ENCODE results near the gene TUBA4A. TPM values are rescaled to one million over a fixed set of nuclear protein-coding genes. Genes with fewer than 3 reads are reported as not detected.

The TUBA4A gene
- total and polyA plus RNA-seq, 2 experiments from 2014 or later: 44.3 to 77.7 TPM

GRCh38 chr2:219214786-219215185, 38.9 kb downstream of the TUBA4A start:
- Mint-ChIP-seq H3K27me3 (ENCODE audit: insufficient read depth, low read depth, poor library complexity) (peaks cover 16% of the 10 kb centered on the region), H3K4me1 (peaks cover 21% of the 10 kb centered on the region), H3K36me3 (ENCODE audit: low read depth) (peaks cover 60% of the 10 kb centered on the region), H3K4me3 (no peak overlapping the region), H3K9me3 (no peaks in the 10 kb centered on the region), H3K27ac (no peak overlapping the region)
- Histone ChIP-seq H3K4me2 (no peak overlapping the region), H3K4me1 (ENCODE audit: insufficient read depth) (peaks cover 17% of the 10 kb centered on the region), H3K9me2 (ENCODE audit: insufficient read depth) (no peaks in the 10 kb centered on the region), H3K27me3 (ENCODE audit: insufficient read depth) (no peaks in the 10 kb centered on the region), H3K79me2 (replicated peaks; ENCODE audit: insufficient read depth) (no peaks in the 10 kb centered on the region), H3K36me3 (ENCODE audit: insufficient read depth) (no peaks in the 10 kb centered on the region; the same call in 1 of the 2 replicates), H4K20me1 (replicated peaks; ENCODE audit: insufficient read depth) (no peaks in the 10 kb centered on the region), H3K27ac (ENCODE audit: low read depth) (no peak overlapping the region), H3F3A (replicated peaks; ENCODE audit: low read depth) (peaks cover 7% of the 10 kb centered on the region; the same call in 1 of the 2 replicates), H2AFZ (no peak overlapping the region), H3K4me3 (no peak overlapping the region)
- DNase-seq (ENCODE audit: low spot score) (no peak), ATAC-seq (no peak)
- no peak for TF ChIP-seq ZNF114 (CRISPR knock-in tag; IDR thresholded peaks at IDR 0.05)
- TF ChIP-seq NANOG (IDR thresholded peaks at IDR 0.05; ENCODE audit: borderline replicate concordance): no peak
- no peak for TF ChIP-seq REST (IDR thresholded peaks at IDR 0.05; ENCODE audit: unreplicated experiment)
- no peak for TF ChIP-seq STAT1 (IDR thresholded peaks at IDR 0.05; ENCODE audit: unreplicated experiment)
- no peak for TF ChIP-seq EZH2phosphoT487 (IDR thresholded peaks at IDR 0.05; ENCODE audit: unreplicated experiment)
- TF ChIP-seq CTCF (conservative IDR thresholded peaks at IDR 0.05; ENCODE audit: low read depth in 2 of 2): no peak
- TF ChIP-seq CREB1 (CRISPR knock-in tag; IDR thresholded peaks at IDR 0.05; ENCODE audit: low read depth): no peak
- TF ChIP-seq ETS1 (IDR thresholded peaks at IDR 0.05): no peak
- TF ChIP-seq JUNB (IDR thresholded peaks at IDR 0.05; ENCODE audit: unreplicated experiment): no peak
- TF ChIP-seq ZNF331 (CRISPR knock-in tag; IDR thresholded peaks at IDR 0.05; ENCODE audit: low read depth): no peak
- TF ChIP-seq EZH2 (IDR thresholded peaks at IDR 0.05; ENCODE audit: low read depth, unreplicated experiment): no peak
- TF ChIP-seq ZNF462 (CRISPR knock-in tag; IDR thresholded peaks at IDR 0.05): no peak
- no peak for TF ChIP-seq POLR2AphosphoS5 (IDR thresholded peaks at IDR 0.05; ENCODE audit: low read depth)
